ENCODE results near the gene DIAPH2.

Gene DIAPH2

GRCh38 chrX:97065973-97066372, 381.3 kb downstream of the DIAPH2 start:
- no peak for DNase-seq

- DNase-seq: no peak
These were observed 381.7 kb downstream of the DIAPH2 start for GRCh38 chrX:97066381-97066780.

- no peak for DNase-seq
These were observed 385.7 kb downstream of the DIAPH2 start for GRCh38 chrX:97070346-97070745.

DNA sequence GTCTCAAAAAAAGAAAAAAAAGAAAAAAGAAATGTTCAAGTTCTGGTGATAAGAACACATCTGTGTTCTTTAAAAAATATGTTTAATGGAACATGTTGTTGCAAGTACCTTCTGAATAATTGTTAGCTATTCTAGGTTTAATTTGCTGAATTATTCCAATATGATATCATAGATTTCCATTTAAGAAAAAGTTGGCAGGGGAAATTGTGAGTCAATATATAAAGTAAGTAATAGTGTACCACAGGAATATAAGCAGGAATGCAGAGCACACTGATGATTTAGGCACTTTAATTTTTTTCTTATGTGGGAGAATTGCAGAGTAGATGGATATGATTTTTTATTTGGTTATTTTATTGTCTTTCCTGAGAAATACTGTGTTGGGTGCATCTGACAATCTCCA, 389.8 kb downstream of the DIAPH2 start:
- no peak for DNase-seq

DNA sequence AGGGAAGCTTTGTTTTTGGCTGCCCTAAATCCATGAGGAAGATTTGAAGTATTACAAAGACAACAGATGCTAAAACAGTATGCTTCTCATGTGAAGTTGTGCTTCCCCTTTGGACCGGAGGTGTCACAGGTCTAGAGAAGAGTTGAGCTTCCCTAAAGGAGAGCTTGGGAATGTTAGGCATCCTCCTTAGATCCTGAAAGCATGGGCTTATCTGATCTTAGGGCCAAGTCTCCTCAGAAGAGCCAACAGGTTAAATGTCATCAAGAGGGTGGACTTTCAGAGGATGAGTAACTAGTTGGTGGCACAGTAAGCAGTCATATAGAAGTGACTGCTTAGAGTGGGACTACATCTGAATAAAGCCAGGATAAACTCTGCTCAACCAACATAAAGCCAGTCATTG, 404.5 kb downstream of the DIAPH2 start:
- no peak for DNase-seq

- DNase-seq: no peak
These were observed 411.7 kb downstream of the DIAPH2 start for GRCh38 chrX:97096385-97096784.

GRCh38 chrX:97102938-97103337, 418.3 kb downstream of the DIAPH2 start:
- DNase-seq: no peak

DNA sequence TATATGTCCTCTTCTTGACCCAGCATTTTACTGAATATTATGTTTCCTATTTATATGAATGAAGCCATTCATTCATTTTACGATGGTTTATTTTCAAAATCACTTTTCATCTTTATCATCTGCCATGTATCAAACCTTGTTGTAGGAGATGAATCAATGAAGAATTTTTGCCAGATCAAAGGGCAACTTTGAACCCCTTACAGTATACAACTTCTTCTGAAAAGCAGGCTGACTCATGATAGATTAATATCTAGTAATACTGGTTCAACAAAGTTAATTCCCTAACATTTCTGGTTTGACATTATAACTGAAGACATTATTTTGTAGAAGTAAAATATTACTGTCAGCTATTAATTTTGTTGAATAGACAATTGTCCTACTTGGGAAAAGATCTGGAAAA, 425.1 kb downstream of the DIAPH2 start:
- no peak for DNase-seq

- no peak for DNase-seq
These were observed 432.9 kb downstream of the DIAPH2 start for GRCh38 chrX:97117572-97117971.

GRCh38 chrX:97119474-97120109, 434.9 kb downstream of the DIAPH2 start:
- no peak for DNase-seq

- DNase-seq: no peak
These were observed 438.4 kb downstream of the DIAPH2 start for GRCh38 chrX:97123001-97123400.

DNA sequence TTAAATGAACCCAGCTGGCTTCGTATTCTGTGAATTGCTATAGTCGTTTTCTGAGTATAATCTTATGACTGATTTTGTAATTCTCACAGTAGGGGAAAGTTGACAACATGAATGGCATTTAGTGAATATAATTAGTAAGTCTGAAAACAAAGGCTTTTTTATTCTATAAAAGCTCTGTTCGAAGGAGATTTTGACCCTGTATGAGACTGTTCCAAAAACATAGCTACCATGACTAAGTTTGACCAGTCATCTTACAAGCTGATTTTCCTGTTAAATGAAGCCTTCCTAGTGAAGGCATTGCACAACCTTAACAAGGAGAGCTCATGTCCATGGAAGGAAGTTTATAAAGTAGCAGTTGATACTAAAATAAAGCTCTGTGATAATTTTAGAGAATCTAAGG, 441.4 kb downstream of the DIAPH2 start:
- DNase-seq: no peak

GRCh38 chrX:97132664-97133415, 448.2 kb downstream of the DIAPH2 start:
- no peak for DNase-seq

DNA sequence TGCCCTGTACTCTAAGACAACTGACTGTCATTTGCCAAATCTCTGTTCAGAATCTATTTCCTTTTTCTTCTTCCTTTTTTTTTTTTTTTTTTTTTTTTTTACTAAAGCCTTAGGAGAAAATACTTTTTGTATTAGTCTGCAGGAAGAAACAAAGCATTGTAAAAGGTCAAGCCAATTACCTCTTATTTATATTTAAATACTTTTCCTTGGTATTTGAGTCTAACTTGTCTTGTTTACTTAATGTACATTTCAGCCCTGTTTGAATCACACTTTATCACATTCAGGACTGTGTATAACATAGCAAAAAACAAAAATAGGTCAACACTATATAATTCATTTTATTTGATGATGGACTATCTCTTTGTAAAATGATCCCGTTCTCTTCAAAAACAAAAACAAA, 461.3 kb downstream of the DIAPH2 start:
- no peak for DNase-seq

DNA sequence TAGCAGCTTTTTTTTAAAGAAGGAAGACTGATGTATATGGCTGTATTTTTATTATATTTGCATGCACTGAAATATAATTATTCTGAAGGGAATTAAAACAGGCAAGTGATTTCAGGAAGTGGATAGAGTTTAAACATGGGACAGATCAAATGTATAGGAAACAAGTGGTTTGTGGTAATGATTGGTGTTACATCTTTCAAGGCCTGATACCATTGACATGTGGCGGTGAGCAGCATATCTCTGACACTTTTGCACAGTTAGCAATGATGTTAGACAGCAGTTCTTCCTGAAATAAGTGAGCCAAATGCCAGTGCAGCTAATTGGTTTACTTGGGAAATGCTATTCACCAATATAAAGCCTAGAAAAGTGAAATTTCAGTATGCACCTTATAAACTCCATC, 471.2 kb downstream of the DIAPH2 start:
- DNase-seq: no peak

DNA sequence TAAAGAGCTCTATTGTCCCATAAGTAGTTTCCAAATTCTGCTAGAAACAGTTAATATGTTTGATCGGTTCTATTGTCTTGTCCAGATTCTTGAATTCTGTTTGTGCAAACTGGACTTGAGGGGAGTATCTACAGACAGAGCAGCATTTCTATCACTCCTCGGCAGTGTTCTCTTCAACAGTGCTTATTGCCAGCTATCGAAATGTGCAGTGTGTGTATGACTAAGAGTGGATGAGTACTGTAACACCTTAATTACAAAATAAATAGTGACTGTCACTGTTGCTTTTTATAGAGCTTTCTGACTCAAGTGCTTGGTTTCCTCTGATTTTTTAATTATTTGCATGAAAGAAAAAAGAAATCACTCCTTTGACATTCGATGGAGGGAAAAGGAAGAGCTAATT, 473.6 kb downstream of the DIAPH2 start:
- DNase-seq: no peak

DNA sequence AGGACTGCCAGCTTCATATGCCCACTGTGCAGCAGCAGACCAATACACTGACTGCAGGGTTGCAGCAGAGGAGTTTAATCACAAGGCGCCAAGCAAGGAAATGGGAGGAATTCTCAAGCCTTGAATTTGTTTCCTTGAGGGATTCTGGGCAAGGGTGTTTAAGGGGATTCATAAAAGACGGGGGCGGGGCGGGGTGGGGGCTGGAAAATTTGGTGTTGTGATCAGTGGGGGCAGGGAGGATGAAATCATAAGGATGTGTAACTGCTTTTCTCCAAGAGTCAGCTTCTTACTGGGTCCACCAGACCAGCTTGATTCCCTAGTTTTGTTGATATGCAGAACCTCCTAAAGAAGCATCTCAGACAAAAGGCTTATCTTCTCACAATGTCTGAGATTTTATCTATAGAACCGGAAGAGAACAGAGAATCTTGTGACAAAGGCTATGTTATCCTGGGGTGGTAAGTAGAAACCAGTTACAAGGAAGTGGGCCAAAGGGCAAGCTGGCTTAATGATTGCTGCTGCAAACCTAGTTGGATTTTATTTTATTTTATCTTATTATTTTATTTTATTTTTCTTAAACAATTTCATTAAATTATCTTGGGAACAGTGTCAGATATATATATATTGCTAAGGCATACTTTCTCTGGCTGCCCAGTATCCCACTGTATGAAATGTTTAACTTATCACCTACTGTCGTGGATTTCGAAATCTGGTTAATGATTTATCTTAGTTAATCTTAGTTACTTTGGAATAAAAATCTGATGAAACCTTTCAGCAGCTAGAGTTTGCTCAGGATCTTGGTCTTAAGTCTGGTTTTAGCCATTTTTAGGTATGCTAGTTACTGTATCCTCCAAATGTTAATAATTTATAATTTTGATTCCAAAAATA, 475.5 kb downstream of the DIAPH2 start:
- DNase-seq: no peak

GRCh38 chrX:97167333-97167732, 482.7 kb downstream of the DIAPH2 start:
- no peak for DNase-seq

- DNase-seq: no peak
These were observed 484.0 kb downstream of the DIAPH2 start for GRCh38 chrX:97168646-97169045.

DNA sequence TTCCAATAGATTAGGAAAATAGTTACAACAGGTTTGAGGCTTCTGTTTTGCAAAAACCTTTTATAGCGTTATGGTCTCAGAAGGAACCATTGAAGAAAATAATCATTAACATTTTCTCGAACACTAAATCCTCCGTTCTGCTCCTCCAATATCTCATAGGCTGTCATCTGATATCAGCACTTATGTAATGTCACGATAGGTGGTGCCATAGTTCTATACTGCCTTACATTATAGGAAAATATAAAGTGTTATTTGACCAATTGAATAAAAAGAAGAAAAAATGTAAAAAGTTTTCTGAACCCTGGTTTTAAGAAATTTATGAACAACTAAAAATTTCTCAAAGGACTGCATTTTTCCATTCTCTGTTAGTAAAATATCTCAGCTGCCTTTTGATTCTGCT, 490.5 kb downstream of the DIAPH2 start:
- DNase-seq: no peak

- DNase-seq: no peak
These were observed 505.0 kb downstream of the DIAPH2 start for GRCh38 chrX:97189668-97190067.

DNA sequence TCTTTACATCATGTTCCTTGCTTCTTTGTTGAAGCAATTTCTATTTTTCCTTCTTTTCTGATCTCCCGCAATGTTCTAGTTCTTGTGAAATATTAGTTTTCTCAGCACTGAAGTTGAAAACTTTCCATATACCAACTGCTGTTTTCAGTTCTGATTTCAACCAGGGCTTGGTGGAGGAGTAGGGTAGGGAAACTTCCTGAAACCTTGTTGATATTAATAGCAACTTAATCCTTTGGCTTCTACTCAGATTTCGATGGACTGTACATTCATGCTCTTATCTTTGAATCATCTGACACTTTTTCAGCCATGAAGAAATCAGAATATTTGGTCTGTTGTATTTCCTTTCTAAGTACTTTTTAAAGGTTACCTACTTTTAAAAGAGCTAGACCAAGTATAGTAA, 514.9 kb downstream of the DIAPH2 start:
- no peak for DNase-seq

DNA sequence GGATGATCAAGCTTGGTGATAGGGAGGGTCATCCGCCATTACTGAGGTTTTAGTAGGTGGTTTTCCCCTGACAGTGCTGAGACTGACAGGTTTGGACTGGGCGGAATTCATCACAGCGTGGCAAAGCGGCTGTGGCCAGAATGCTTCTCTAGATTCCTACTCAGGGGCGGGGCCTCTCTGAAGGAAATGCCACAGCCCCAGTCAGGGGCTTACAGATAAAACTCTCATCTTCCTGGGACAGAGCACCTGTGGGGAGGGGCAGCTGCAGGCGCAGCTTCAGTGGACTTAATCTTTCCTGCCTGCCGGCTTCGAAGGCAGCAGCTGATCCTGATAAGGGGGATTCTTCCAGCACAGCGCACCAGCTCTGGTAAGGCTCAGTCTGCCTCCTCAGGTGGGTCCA, 515.8 kb downstream of the DIAPH2 start:
- no peak for DNase-seq

DNA sequence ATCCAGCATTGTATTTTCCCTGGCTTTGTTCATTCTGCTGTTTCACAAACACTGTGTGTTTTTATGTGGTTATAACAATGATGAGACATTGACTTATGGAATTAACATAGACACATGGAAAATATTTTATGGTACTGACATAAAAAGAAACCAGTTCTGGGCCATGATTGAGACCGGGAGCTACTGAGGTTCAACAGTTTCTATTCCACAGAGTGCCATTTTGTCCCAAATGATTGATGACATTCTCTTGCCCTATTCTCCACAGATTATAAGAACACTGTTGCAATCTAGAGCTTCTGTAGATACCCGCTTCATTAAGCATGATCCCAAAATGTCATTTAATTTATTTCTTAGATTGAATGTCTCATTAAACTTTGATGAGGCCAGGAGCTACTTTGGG, 525.9 kb downstream of the DIAPH2 start:
- DNase-seq: no peak
